Measurements from ENCODE around the gene DTHD1.

Gene DTHD1

GRCh38 chr4:36391411-36391810 lies 110.0 kb downstream of the DTHD1 start:
- no peaks in the 10 kb centered on the region for H3K4me1 ChIP-seq (ENCODE audit: control insufficient read depth, insufficient read depth, low read length)
- no peaks in the 10 kb centered on the region for H3K9me3 ChIP-seq (ENCODE audit: control insufficient read depth in 2 of 2, low read length in 2 of 2)
- peaks cover 0 to 4% of the 10 kb centered on the region in 2 donors for H3K27me3 ChIP-seq (ENCODE audit: control insufficient read depth in 1 of 2, insufficient read depth in 2 of 2, low read length in 2 of 2)
- no peak overlapping the region for H3K27ac ChIP-seq (ENCODE audit: low read length)
- H3K36me3 ChIP-seq (ENCODE audit: control insufficient read depth in 2 of 2, insufficient read depth in 2 of 2, low read length in 2 of 2): no peaks in the 10 kb centered on the region
- no peak overlapping the region for H3K9ac ChIP-seq (ENCODE audit: low read length in 2 of 2)
- H3K4me3 ChIP-seq (ENCODE audit: low read length in 2 of 2): no peak overlapping the region

- Histone ChIP-seq H3K4me3 (ENCODE audit: low read length in 2 of 2) (no peak overlapping the region), H3K9ac (ENCODE audit: low read length in 2 of 2) (no peak overlapping the region), H3K4me1 (ENCODE audit: control insufficient read depth, insufficient read depth, low read length) (no peaks in the 10 kb centered on the region)
Observed at GRCh38 chr4:36392024-36392423, 110.6 kb downstream of the DTHD1 start.

GRCh38 chr4:36392916-36393315 lies 111.5 kb downstream of the DTHD1 start:
- H3K9ac ChIP-seq (ENCODE audit: low read length in 2 of 2): no peak overlapping the region
- no peaks in the 10 kb centered on the region for H3K36me3 ChIP-seq (ENCODE audit: control insufficient read depth in 2 of 2, insufficient read depth in 2 of 2, low read length in 2 of 2)
- no peaks in the 10 kb centered on the region for H3K9me3 ChIP-seq (ENCODE audit: control insufficient read depth in 2 of 2, low read length in 2 of 2)
- H3K27ac ChIP-seq (ENCODE audit: low read length): no peak overlapping the region
- no peaks in the 10 kb centered on the region for H3K4me1 ChIP-seq (ENCODE audit: control insufficient read depth, insufficient read depth, low read length)
- no peak overlapping the region for H3K4me3 ChIP-seq (ENCODE audit: low read length in 2 of 2)
- H3K27me3 ChIP-seq (ENCODE audit: control insufficient read depth in 1 of 2, insufficient read depth in 2 of 2, low read length in 2 of 2): peaks cover 0 to 4% of the 10 kb centered on the region in 2 donors

More at GRCh38 chr4:36392024-36392423, 110.6 kb downstream of the DTHD1 start:
- Histone ChIP-seq H3K27ac (ENCODE audit: low read length) (no peak overlapping the region), H3K9me3 (ENCODE audit: control insufficient read depth in 2 of 2, low read length in 2 of 2) (no peaks in the 10 kb centered on the region), H3K36me3 (ENCODE audit: control insufficient read depth in 2 of 2, insufficient read depth in 2 of 2, low read length in 2 of 2) (no peaks in the 10 kb centered on the region), H3K27me3 (ENCODE audit: control insufficient read depth in 1 of 2, insufficient read depth in 2 of 2, low read length in 2 of 2) (peaks cover 0 to 4% of the 10 kb centered on the region in 2 donors)

Measured in stomach smooth muscle (tissue), 2 donors.